ENCODE results near the gene CLEC4F. TPM values are rescaled to one million over a fixed set of nuclear protein-coding genes. Genes with fewer than 3 reads are reported as not detected.
A peak's percentile ranks its signal among the peaks of the same experiment; 100 is the strongest.

CLEC4F gene
- total and polyA plus RNA-seq, 2 donors (not counting 3 experiments of a cell fraction or from before 2014, with no cell fraction given) = not detected

- TF ChIP-seq, protein P1, sequence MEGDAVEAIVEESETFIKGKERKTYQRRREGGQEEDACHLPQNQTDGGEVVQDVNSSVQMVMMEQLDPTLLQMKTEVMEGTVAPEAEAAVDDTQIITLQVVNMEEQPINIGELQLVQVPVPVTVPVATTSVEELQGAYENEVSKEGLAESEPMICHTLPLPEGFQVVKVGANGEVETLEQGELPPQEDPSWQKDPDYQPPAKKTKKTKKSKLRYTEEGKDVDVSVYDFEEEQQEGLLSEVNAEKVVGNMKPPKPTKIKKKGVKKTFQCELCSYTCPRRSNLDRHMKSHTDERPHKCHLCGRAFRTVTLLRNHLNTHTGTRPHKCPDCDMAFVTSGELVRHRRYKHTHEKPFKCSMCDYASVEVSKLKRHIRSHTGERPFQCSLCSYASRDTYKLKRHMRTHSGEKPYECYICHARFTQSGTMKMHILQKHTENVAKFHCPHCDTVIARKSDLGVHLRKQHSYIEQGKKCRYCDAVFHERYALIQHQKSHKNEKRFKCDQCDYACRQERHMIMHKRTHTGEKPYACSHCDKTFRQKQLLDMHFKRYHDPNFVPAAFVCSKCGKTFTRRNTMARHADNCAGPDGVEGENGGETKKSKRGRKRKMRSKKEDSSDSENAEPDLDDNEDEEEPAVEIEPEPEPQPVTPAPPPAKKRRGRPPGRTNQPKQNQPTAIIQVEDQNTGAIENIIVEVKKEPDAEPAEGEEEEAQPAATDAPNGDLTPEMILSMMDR (IDR thresholded peaks at IDR 0.05; ENCODE audit: extremely low read depth in 1 of 2, insufficient read depth in 1 of 2, low read depth in 1 of 2, low read length in 2 of 2) = peak; percentile 22 to 47
- TF ChIP-seq MYC (IDR thresholded peaks at IDR 0.05; ENCODE audit: low read depth, low read length) = no peak
- peak; percentile 33 for DNase-seq (ENCODE audit: low read depth, low spot score)
- CTCF ChIA-PET = interaction anchor here (0.6 to 2.1 kb wide), 12 partner anchors 21 to 481 kb away, joined by 3 to 24 read pairs (median 4); no protein-coding TSS in a partner anchor
- H3K9me3 ChIP-seq (replicated peaks; ENCODE audit: control insufficient read depth, insufficient read depth, low read length) = no peaks in the 10 kb centered on the region
- no peaks in the 10 kb centered on the region for H3K9me1 ChIP-seq (replicated peaks; ENCODE audit: control insufficient read depth, extremely low read depth, insufficient read depth, low read length)
- H3K4me2 ChIP-seq (ENCODE audit: insufficient read depth, low read length) = no peak overlapping the region
- H3K9ac ChIP-seq (replicated peaks; ENCODE audit: extremely low read depth, insufficient read depth, low read length) = no peak overlapping the region
- POLR2A ChIA-PET = no interaction called here
- peak; percentile 94 for FAIRE-seq
- peaks cover 4% of the 10 kb centered on the region for H3K4me1 ChIP-seq (ENCODE audit: control insufficient read depth, extremely low read depth, insufficient read depth, low read length)
- no peak overlapping the region for H3K4me3 ChIP-seq (replicated peaks in 1 of 3; ENCODE audit: insufficient read depth in 1 of 3, low read depth in 1 of 3, low read length in 3 of 3)
- no peaks in the 10 kb centered on the region for H3K36me3 ChIP-seq (ENCODE audit: control insufficient read depth in 2 of 2, extremely low read depth in 1 of 2, insufficient read depth in 2 of 2, low read length in 2 of 2)
- no TSS peak for BruUV-seq (replicated peaks)
- intact Hi-C loops (cut with micrococcal nuclease) = loop anchor here (2.0 kb wide), 2 partner anchors 131 to 481 kb away; no protein-coding TSS in a partner anchor
- peaks cover 30 to 43% of the 10 kb centered on the region in 2 experiments for H3K27me3 ChIP-seq (ENCODE audit: control insufficient read depth in 2 of 2, insufficient read depth in 2 of 2, low read length in 2 of 2)
- dilution Hi-C loops (cut with MboI; ENCODE audit: extremely low pct_ligation_motif_present, low sequenced_read_pairs) = no loop called here
- H4K20me1 ChIP-seq (replicated peaks; ENCODE audit: control insufficient read depth, extremely low read depth, insufficient read depth, low read length) = no peaks in the 10 kb centered on the region
- no peaks in the 10 kb centered on the region for H3K79me2 ChIP-seq (ENCODE audit: control insufficient read depth, insufficient read depth, low read length)
- H2AFZ ChIP-seq (ENCODE audit: low read depth, low read length) = no peak overlapping the region
- no peak overlapping the region for H3K27ac ChIP-seq (ENCODE audit: insufficient read depth, low read depth, low read length)
Observed at GRCh38 chr2:70785137-70785911, 35.1 kb downstream of the CLEC4F start.

DNA sequence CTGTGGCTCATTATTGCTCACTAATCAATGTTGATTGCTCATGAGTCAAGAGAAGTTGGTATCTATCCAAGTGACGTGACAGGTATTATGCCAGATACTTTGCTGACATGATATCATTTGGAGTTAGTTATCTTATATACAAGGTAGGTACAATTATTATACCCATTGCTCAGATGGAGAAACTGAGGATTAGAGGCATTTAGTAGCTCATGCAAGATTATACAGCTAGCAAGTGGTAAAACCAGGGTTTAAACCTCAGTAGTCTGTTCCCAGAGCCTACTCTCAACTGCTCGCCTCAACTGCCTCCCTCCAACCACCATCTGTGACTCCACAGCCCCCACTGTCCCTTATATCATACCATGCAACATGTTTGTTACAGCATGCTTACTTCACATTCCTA is 36.1 kb downstream of the CLEC4F start:
- H3K9ac ChIP-seq (replicated peaks; ENCODE audit: extremely low read depth, insufficient read depth, low read length) = no peak overlapping the region
- no TSS peak for BruUV-seq (replicated peaks)
- H3K9me1 ChIP-seq (replicated peaks; ENCODE audit: control insufficient read depth, extremely low read depth, insufficient read depth, low read length) = no peaks in the 10 kb centered on the region
- no peaks in the 10 kb centered on the region for H4K20me1 ChIP-seq (replicated peaks; ENCODE audit: control insufficient read depth, extremely low read depth, insufficient read depth, low read length)
- no peaks in the 10 kb centered on the region for H3K79me2 ChIP-seq (ENCODE audit: control insufficient read depth, insufficient read depth, low read length)
- ChIA-PET CTCF (interaction anchor here (1.1 to 2.1 kb wide), 2 partner anchors 28 to 480 kb away, joined by 3 to 24 read pairs; no protein-coding TSS in a partner anchor), POLR2A (no interaction called here)
- no peak overlapping the region for H3K4me3 ChIP-seq (replicated peaks in 1 of 3; ENCODE audit: insufficient read depth in 1 of 3, low read depth in 1 of 3, low read length in 3 of 3)
- H3K27me3 ChIP-seq (ENCODE audit: control insufficient read depth in 2 of 2, insufficient read depth in 2 of 2, low read length in 2 of 2) = peaks cover 29 to 35% of the 10 kb centered on the region in 2 experiments
- no peaks in the 10 kb centered on the region for H3K36me3 ChIP-seq (ENCODE audit: control insufficient read depth in 2 of 2, extremely low read depth in 1 of 2, insufficient read depth in 2 of 2, low read length in 2 of 2)
- DNase-seq (ENCODE audit: low read depth, low spot score) (no peak), FAIRE-seq (no peak)
- no peak overlapping the region for H3K27ac ChIP-seq (ENCODE audit: insufficient read depth, low read depth, low read length)
- intact Hi-C loops (cut with micrococcal nuclease) (loop anchor here (2.0 kb wide), 2 partner anchors 130 to 480 kb away; no protein-coding TSS in a partner anchor), dilution Hi-C loops (cut with MboI; ENCODE audit: extremely low pct_ligation_motif_present, low sequenced_read_pairs) (no loop called here)
- no peaks in the 10 kb centered on the region for H3K4me1 ChIP-seq (ENCODE audit: control insufficient read depth, extremely low read depth, insufficient read depth, low read length)
- no peak overlapping the region for H2AFZ ChIP-seq (ENCODE audit: low read depth, low read length)
- no peaks in the 10 kb centered on the region for H3K9me3 ChIP-seq (replicated peaks; ENCODE audit: control insufficient read depth, insufficient read depth, low read length)
- TF ChIP-seq POLR2A (IDR thresholded peaks at IDR 0.05; ENCODE audit: low read depth, low read length) = no peak
- no peak for TF ChIP-seq MAX (IDR thresholded peaks at IDR 0.05; ENCODE audit: insufficient read depth, insufficient read length)
- no peak for TF ChIP-seq EZH2 (IDR thresholded peaks at IDR 0.05; ENCODE audit: borderline replicate concordance, low read depth, low read length, severe bottlenecking)
- TF ChIP-seq, protein P1 (IDR thresholded peaks at IDR 0.05; ENCODE audit: extremely low read depth in 1 of 2, insufficient read depth in 1 of 2, low read depth in 1 of 2, low read length in 2 of 2) = no peak
- no peak for TF ChIP-seq GATA2 (IDR thresholded peaks at IDR 0.05; ENCODE audit: insufficient read depth, insufficient read length, low read depth, low read length)
- TF ChIP-seq JUN (IDR thresholded peaks at IDR 0.05; ENCODE audit: borderline replicate concordance, insufficient read depth, insufficient read length, low read depth) = no peak
- TF ChIP-seq FOS (IDR thresholded peaks at IDR 0.05; ENCODE audit: borderline replicate concordance, insufficient read depth, low read length) = no peak
- TF ChIP-seq MYC (IDR thresholded peaks at IDR 0.05; ENCODE audit: low read depth, low read length) = no peak
- TF ChIP-seq POLR2AphosphoS5 (IDR thresholded peaks at IDR 0.05; ENCODE audit: insufficient read depth, low read depth, low read length) = no peak
- no peak overlapping the region for H3K4me2 ChIP-seq (ENCODE audit: insufficient read depth, low read length)
